ENCODE results near the gene CNEP1R1. TPM values are rescaled to one million over a fixed set of nuclear protein-coding genes. Genes with fewer than 3 reads are reported as not detected.

CNEP1R1 gene
- total RNA-seq, 1 donor from 2014 or later = 24.3 TPM

GRCh38 chr16:50086176-50086575, 61.2 kb downstream of the CNEP1R1 start:
- H3K27ac Mint-ChIP-seq = no peak overlapping the region
- no peak overlapping the region for H3K4me3 Mint-ChIP-seq
- no peaks in the 10 kb centered on the region for H3K27me3 Mint-ChIP-seq (ENCODE audit: low read depth)
- H3K4me1 Mint-ChIP-seq = no peaks in the 10 kb centered on the region
- H3K36me3 Mint-ChIP-seq = peaks cover 27% of the 10 kb centered on the region
- no peak for DNase-seq (ENCODE audit: low spot score in 2 of 2, unreplicated experiment in 2 of 2)
- TF ChIP-seq CTCF (IDR thresholded peaks at IDR 0.05; ENCODE audit: unreplicated experiment) = no peak
- no peaks in the 10 kb centered on the region for H3K9me3 Mint-ChIP-seq

Other genes starting within 250 kb of the CNEP1R1 start
- 19.0 to 20.3 TPM (median 19.8 TPM) in 3 replicates for gene ZNF423, start 169.1 kb upstream of the CNEP1R1 start, total RNA-seq
- 16.0 to 19.2 TPM (median 18.4 TPM) in 3 replicates for gene HEATR3, start 40.7 kb downstream of the CNEP1R1 start, total RNA-seq
- gene TENT4B, start 128.1 kb downstream of the CNEP1R1 start, total RNA-seq = 10.9 to 11.5 TPM (median 11.3 TPM) in 3 replicates
- gene ADCY7, start 241.3 kb downstream of the CNEP1R1 start, total RNA-seq = 23.5 to 25.7 TPM (median 24.8 TPM) in 3 replicates

Data from mesothelial cell of epicardium (in vitro differentiated cells).